ENCODE measurements around the gene WBP2. TPM values are rescaled to one million over a fixed set of nuclear protein-coding genes. Genes with fewer than 3 reads are reported as not detected.

Gene WBP2
- polyA plus RNA-seq, 3 donors = 62.4 to 93.3 (median 67.9) TPM

DNA sequence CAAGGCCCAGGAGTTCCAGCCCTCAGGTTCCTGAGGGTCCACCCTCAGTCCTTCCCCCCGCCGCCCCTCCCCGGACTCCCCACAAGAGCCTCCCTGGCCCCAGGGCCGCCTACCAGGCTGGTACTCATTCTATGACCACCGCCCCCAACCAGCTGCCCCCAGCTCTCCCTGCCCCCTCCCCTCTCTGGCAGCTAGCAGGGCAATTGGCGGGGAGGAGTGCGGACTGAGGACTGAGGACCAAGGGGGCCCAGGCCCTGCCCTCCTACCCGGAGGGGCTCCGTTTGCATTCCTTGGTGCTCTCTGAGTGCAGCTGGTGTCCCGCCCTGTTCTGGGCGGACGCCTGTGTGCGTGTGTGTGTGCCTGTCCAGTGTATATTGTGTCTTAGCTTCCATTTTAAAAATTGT lies 30.0 kb downstream of the WBP2 start:
- no peak overlapping the region for H3K4me3 Mint-ChIP-seq

DNA sequence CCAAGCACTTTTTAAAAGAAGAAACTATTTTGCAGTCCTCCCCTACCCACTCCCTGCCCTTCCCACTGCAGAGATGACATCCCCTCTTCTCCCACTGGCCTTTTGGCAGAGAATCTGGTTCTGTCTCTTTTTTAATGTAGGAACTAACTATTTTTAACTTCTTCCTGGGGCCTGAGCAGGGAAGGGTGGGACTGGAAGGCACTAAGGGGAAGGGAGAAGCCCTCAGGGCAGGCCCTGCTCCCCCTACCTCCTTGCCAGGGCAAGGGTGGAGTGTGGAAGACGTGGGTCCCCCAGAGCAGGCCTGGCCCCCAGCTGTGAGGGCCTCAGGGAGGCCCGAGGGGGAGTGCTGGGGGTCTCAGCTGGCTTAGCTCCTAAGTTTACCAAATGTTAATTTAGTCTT lies 30.5 kb downstream of the WBP2 start:
- H3K4me3 Mint-ChIP-seq = no peak overlapping the region
- no peak overlapping the region for H3K9ac ChIP-seq (ENCODE audit: insufficient read depth, low read length, poor library complexity, severe bottlenecking)
- 69% methylated on average over 2 of the region's 2 CpGs for WGBS (ENCODE audit: insufficient coverage)
- H3K4me1 ChIP-seq (ENCODE audit: control insufficient read depth in 1 of 2, insufficient read depth in 2 of 2, low read length in 2 of 2) = no peaks in the 10 kb centered on the region
- no peaks in the 10 kb centered on the region for H3K9me3 ChIP-seq (replicated peaks in 1 of 2; ENCODE audit: control insufficient read depth in 1 of 2, insufficient read depth in 1 of 2, low read length in 2 of 2)
- H3K27ac ChIP-seq (ENCODE audit: low read depth in 1 of 2, low read length in 2 of 2) = peak overlapping the region in 1 of 2 donors; percentile 40
- H3K4me3 ChIP-seq (replicated peaks in 1 of 3; ENCODE audit: low read depth in 2 of 3, low read length in 3 of 3) = no peak overlapping the region
- H3K36me3 Mint-ChIP-seq = peaks cover 36 to 65% of the 10 kb centered on the region in 2 donors
- TF ChIP-seq, protein P1, sequence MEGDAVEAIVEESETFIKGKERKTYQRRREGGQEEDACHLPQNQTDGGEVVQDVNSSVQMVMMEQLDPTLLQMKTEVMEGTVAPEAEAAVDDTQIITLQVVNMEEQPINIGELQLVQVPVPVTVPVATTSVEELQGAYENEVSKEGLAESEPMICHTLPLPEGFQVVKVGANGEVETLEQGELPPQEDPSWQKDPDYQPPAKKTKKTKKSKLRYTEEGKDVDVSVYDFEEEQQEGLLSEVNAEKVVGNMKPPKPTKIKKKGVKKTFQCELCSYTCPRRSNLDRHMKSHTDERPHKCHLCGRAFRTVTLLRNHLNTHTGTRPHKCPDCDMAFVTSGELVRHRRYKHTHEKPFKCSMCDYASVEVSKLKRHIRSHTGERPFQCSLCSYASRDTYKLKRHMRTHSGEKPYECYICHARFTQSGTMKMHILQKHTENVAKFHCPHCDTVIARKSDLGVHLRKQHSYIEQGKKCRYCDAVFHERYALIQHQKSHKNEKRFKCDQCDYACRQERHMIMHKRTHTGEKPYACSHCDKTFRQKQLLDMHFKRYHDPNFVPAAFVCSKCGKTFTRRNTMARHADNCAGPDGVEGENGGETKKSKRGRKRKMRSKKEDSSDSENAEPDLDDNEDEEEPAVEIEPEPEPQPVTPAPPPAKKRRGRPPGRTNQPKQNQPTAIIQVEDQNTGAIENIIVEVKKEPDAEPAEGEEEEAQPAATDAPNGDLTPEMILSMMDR (IDR thresholded peaks at IDR 0.05) = no peak
- peaks cover 35% of the 10 kb centered on the region for H4K20me1 ChIP-seq (ENCODE audit: insufficient read depth, low read length)
- intact Hi-C loops (cut with micrococcal nuclease) = loop anchor here (5.0 kb wide), 2 partner anchors 32 to 62 kb away; no protein-coding TSS in a partner anchor
- peaks cover 9% of the 10 kb centered on the region for H3K4me1 Mint-ChIP-seq
- no peaks in the 10 kb centered on the region for H3K27me3 ChIP-seq (ENCODE audit: control insufficient read depth in 2 of 2, insufficient read depth in 2 of 2, low read length in 2 of 2)
- H3K27me3 Mint-ChIP-seq (ENCODE audit: low read depth in 3 of 3) = no peaks in the 10 kb centered on the region
- H2AFZ ChIP-seq (ENCODE audit: insufficient read depth, low read depth, low read length, poor library complexity, severe bottlenecking) = no peak overlapping the region
- H3K36me3 ChIP-seq (replicated peaks in 1 of 2; ENCODE audit: control insufficient read depth in 1 of 2, insufficient read depth in 2 of 2, low read length in 2 of 2) = peaks cover 49 to 82% of the 10 kb centered on the region in 2 donors
- H3K9me3 Mint-ChIP-seq = no peaks in the 10 kb centered on the region
- H3K79me2 ChIP-seq (ENCODE audit: insufficient read depth, low read length) = no peaks in the 10 kb centered on the region
- DNase-seq = no peak
- H3K27ac Mint-ChIP-seq = peak overlapping the region in 4 of 7 donors; percentile 45 to 76 (median 58)
- no peak overlapping the region for H3K4me2 ChIP-seq (replicated peaks; ENCODE audit: extremely low read depth, low read length, poor library complexity, severe bottlenecking)

More for the DNA sequence above, 30.0 kb downstream of the WBP2 start:
- intact Hi-C loops (cut with micrococcal nuclease) = loop anchor here in 1 of 2 donors (5.0 kb wide), 1 partner anchor 33 kb away; no protein-coding TSS in a partner anchor
- Histone ChIP-seq H3K9ac (ENCODE audit: insufficient read depth, low read length, poor library complexity, severe bottlenecking) (no peak overlapping the region), H3K36me3 (replicated peaks in 1 of 2; ENCODE audit: control insufficient read depth in 1 of 2, insufficient read depth in 2 of 2, low read length in 2 of 2) (peaks cover 49 to 82% of the 10 kb centered on the region in 2 donors), H3K4me3 (replicated peaks in 1 of 3; ENCODE audit: low read depth in 2 of 3, low read length in 3 of 3) (no peak overlapping the region), H3K27ac (ENCODE audit: low read depth in 1 of 2, low read length in 2 of 2) (peak overlapping the region in 1 of 2 donors; percentile 40), H4K20me1 (ENCODE audit: insufficient read depth, low read length) (peaks cover 39% of the 10 kb centered on the region), H3K4me2 (replicated peaks; ENCODE audit: extremely low read depth, low read length, poor library complexity, severe bottlenecking) (no peak overlapping the region), H3K79me2 (ENCODE audit: insufficient read depth, low read length) (no peaks in the 10 kb centered on the region), H2AFZ (ENCODE audit: insufficient read depth, low read depth, low read length, poor library complexity, severe bottlenecking) (no peak overlapping the region), H3K4me1 (ENCODE audit: control insufficient read depth in 1 of 2, insufficient read depth in 2 of 2, low read length in 2 of 2) (no peaks in the 10 kb centered on the region), H3K9me3 (replicated peaks in 1 of 2; ENCODE audit: control insufficient read depth in 1 of 2, insufficient read depth in 1 of 2, low read length in 2 of 2) (no peaks in the 10 kb centered on the region), H3K27me3 (ENCODE audit: control insufficient read depth in 2 of 2, insufficient read depth in 2 of 2, low read length in 2 of 2) (no peaks in the 10 kb centered on the region)
- no peaks in the 10 kb centered on the region for H3K9me3 Mint-ChIP-seq
- WGBS (ENCODE audit: insufficient coverage) = 100% methylated on average over 7 of the region's 13 CpGs
- H3K4me1 Mint-ChIP-seq = peaks cover 9% of the 10 kb centered on the region
- H3K27ac Mint-ChIP-seq = peak overlapping the region in 4 of 7 donors; percentile 2 to 53 (median 34)
- TF ChIP-seq, protein P1 (IDR thresholded peaks at IDR 0.05) = no peak
- H3K27me3 Mint-ChIP-seq (ENCODE audit: low read depth in 3 of 3) = no peaks in the 10 kb centered on the region
- peaks cover 36 to 65% of the 10 kb centered on the region in 2 donors for H3K36me3 Mint-ChIP-seq
- no peak for DNase-seq

Data from CD14-positive monocyte (primary cell).